ENCODE results near the gene SCG3.

- no peak for TF ChIP-seq EP300 (IDR thresholded peaks at IDR 0.05)
- TF ChIP-seq CTCF (IDR thresholded peaks at IDR 0.05), result no peak
- no peak for TF ChIP-seq POLR2A (IDR thresholded peaks at IDR 0.05)
These were observed 10.9 kb downstream of the SCG3 start for GRCh38 chr15:51692154-51692553.
